HG02885 (cell line): ENCODE measurements around the gene SNRNP200.
"Not testable (repeated sequence)": the region's sequence is repeated elsewhere in the genome, so short reads cannot be mapped to it uniquely, and the experiment has no call there.

Source experiments
- ATAC-seq: cut with Tn5 transposase; IDR thresholded peaks from one replicate; pipeline ENCODE4 v1.9.1; 2021; ENCODE audit warnings: mild to moderate bottlenecking; ENCODE audit not compliant: unreplicated experiment, poor library complexity

SNRNP200 gene

DNA sequence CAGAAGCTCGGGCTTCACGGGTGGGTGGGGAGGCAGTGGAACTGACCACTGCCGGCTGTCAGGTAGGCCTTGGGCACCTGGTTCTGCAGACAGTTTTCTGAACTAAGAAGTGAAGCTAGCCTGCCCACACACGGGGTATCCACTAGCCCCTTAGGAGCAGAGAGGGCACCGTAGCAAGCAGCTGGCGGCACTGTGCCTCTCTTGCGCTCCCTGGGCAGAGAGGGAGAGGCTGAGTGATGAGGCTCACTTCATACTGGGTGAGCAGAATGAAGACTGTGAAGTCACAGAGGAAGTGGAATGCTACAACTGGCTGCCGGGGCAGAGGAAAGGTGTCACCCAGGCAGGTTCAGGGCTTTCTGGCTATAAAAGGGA lies 20.5 kb upstream of the SNRNP200 start:
- ATAC-seq, result no peak

DNA sequence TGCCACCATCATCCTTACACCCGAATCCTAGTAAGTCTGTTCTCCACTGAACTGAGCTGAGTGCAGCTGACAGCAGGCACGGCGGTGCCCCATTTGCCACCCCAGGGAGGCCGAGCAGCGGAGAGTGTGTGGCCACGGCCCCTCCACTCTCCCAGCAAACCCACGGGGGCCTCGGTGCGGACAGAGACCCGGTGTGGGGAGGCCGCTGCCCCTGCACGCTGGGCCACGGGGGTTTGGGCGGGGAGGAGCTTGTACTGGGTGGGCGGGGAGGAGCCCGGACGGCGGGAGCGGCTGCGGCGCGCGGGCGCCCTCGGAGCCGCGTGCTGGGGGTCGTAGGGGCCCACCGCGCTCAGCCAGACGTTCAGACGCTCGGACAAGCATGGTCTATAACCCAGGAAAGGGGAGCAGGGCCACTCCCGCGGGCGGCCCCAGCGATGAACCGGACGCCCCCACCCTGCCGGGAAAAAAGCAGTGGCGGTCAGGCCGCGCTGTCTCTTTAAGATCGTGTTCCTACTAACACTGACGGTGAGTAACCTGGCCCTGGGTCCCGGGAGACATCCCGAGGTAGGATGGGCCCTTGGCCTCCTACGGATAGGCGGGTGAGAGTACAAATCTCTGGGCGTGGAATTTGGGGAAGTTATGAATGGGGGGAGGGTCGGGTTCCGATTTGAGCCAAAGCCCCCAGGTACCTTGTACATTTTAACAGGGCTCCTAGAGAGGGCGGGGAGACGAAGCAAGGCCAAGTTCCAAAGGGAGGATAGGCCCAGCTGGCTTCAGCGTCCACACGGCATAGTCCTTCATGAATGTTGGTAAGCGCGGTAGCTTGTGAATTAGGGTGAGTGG lies 19.9 kb upstream of the SNRNP200 start, which contains the start of gene ITPRIPL1:
TSS of gene ITPRIPL1 (plus strand) at position 277 of the 843 bp plus-strand sequence. CDS start at position 800, 523 bp downstream.
- ATAC-seq, result peak; percentile 27

DNA sequence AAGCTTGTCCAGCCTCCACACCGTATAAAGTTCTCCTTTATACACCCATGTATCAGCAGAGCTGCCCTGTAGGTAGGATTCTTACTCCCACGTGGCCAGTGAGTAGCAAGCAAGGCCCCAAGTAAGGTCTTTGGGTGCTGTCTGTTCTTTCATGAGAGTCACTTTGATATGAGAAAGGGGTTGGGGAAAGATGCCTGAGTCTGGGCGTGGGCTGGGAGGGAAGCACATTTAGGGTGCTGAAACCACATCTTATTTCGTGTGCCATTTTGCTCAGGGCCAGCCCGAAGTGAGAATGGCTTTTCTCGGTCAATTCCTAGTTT lies 19.3 kb upstream of the SNRNP200 start:
- ATAC-seq, result peak; percentile 2

DNA sequence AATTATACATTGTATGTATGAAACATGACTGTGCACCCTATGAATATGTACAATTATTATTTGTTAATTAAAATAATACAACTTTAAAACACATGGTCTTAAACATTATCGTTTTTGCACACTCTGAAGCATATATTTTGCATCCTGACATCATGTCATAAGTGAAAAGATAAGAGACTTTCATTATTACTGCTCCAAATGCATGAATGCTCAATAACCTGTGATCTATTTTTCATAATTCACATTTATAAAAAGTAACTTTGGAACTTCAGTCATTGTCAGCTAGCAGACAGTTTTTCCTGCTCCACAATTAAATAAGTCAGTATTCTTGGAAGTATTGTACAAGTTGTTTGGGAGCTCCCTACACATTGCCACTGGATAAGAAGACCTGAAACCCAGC lies 18.5 kb upstream of the SNRNP200 start:
- no peak for ATAC-seq

DNA sequence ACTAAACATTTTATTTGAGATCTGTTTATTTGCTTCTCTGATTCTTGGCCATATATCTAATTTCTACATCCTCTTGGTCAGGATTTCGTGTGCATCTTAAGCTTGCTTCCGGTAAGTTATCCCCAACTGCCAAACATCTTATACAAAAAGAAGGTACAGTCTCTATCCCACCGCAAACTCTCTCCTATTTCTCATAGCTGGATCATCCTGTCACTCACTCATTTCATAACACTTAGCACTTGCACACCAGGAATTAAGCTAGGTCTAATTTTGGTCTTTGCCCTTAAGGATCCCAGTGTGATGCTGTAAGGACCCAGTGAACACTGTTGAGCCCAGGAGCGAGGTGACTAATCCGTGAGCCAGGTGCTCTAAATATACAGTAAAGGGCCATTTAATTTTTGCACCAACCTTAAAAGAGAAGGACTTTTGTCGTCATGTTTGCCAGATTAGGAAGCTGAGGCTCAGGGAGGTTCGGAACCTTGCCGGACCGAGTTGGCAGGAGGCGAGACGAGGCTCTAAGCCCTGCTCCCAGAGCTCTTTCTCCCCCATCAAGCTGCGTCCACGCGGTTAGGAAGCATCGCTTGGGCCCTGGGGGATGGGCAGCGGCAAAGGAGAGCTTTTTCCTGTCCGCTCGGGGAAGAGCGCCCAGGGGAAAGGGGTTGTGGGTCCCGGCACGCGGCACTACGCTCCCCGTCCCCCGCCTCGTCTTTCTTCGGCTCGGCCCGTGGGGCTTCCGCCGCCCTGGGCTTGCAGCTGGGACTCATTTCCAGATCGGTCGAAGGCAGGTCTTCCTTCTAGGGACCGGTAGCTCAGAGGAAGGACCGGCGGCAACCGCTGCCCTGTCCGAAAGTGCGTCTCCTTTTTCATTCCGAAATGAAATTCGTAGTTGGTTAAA lies 15.6 kb upstream of the SNRNP200 start:
- ATAC-seq, result peak; percentile 16

DNA sequence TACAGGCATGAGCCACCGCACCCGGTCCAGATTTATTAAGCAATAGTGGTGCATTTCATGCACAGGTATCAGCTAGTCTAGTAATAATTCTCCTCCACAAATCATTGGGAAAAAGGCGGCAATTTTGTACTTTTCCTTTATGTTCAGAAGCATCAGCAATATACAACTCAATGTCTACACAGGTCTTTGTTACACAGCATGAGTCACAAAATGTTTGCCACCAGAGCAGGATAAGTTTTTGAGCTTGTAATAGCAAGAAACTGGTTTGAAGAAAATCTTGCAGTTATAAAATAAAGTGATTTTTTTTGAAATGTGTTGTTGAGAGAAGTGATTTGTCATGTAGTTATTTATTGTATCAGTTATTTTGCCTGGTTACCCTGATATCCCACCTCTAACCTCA lies 15.0 kb upstream of the SNRNP200 start:
- ATAC-seq, result no peak

DNA sequence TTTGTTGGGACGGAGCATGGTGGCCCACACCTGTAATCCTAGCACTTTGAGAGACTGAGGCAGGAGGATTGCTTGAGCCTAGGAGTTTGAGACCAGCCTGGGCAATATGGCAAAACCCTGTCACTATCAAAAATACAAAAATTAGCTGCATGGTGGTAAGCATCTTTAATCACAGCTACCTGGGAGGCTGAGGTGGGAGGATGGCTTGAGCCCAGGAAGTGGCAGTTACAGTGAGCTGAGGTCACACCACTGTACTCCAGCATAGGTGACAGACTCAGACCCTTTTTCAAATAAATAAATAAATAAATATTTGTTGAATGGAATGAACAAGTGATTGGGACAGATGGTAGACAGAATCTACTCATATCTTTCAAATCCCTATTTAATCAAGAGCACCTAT lies 14.1 kb upstream of the SNRNP200 start:
- ATAC-seq, result no peak

DNA sequence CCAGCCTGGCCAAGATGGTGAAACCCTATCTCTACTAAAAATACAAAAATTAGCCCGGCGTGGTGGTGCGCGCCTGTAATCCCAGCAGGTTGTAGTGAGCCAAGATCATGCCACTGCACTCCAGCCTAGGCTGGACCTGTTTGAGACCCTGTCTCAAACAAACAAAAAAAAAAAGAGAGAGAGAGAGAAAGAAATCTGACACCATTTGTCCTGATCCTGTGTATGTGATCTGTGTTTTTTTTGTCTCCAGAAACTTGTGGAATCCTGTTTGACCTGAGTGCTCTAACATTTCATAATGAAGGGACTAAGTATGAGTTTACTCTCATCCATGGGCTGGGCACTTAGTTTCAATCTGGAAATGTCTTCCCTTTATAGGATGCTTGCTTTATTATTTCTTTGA lies 13.4 kb upstream of the SNRNP200 start:
- ATAC-seq, result no peak

DNA sequence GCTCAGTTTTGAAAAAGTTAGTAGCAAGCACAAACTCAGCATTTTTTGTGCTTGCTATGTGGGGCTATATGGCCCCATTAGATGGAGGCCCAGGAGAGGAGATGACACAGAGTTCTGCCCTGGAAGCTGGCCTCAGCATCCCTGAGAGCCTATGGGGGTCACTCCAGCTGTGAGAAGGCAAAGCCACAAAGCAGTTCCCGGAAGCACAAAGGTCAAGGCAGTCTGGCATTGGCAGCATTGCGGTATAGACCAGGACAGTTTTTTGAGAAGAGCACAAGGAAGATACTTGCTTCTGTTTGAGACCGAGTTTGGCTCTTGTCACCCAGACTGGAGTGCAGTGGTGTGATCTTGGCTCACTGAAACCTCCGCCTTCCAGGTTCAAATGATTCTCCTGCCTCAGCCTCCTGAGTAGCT lies 12.2 kb upstream of the SNRNP200 start:
- no peak for ATAC-seq

DNA sequence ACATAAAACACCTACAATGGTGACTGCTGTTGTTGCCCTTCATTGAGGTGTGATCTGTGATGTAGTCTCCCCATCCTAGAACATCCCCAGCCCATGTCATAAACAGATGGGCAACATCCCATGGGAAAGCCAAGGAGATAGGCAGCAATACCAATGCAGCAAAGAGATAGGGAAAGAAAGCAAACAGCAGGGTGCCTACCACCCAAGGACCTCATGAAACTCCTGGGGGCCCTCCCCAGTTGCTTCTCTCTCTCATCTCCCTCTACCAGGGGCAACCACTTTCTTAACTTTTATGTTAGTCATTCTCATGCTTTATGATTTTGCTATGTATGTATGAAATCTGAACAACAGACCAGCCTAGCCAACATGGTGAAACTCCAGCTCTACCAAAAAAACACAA lies 11.7 kb upstream of the SNRNP200 start:
- no peak for ATAC-seq

DNA sequence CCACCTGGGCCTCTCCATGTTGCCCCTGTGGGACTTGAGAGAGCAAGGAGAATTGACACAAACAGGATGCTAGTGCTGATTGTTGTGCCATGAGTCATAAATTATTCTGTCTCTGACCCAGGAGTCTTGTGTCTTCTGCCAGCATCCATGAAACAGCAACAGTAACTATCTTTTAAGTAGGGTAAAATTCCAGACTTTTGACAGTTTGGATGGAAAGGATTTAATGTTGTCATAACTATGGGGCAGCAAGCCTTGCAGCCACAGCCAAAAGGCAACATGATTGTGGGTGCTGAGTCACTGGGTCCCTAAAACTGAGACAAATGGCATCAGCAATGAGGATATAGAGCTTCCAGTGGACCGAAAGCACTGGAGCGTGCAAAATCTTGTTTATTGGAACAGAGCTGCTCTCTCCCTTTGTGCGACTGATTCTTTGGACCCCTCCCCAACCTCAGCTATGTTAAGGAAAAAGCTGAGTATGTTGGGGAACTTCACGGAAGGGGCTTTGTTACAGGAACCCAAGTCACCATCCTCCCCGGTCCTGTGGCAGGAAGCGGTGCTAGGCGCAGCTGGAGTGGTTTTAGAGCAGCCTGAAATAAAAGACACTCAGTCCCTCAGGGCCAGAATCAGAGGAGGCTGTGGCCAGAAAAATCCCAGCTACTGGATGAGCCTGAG lies 10.2 kb upstream of the SNRNP200 start:
- ATAC-seq, result no peak

DNA sequence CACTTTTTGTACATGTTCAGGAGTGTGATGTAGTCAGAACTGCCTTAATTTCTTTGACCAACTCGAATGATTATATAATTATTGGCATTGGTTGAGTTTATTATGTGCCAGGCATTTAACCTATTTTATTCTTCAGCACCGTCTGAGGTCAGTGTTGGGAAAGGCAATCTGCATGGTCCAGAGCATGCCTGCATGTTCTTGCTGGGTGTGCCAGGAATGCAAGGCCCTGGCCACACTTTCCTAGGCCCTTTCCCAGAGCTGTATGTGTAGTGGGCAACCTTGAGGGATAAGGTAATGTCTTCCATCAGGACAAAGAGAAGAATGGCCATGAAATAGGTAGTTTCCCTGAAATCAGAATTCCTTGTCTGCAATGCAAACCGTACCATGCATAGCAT lies 9.7 kb upstream of the SNRNP200 start:
- ATAC-seq, result no peak

DNA sequence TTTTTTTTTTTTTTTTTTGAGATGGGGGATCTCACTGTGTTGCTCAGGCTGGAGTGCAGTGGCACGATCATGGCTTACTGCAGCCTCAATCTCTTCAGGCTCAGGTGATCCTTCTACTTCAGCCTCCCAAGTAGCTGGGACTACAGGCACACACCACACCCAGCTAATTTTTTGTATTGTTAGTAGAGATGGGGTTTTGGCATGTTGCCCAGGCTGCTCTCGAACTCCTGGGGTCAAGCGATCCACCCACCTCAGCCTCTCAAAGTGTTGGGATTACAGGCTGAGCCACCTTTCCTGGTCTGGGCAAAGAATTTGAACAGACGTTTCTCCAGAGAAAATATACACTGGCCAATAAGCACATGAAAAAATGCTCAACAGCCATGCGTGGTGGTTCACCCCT lies 2.9 kb upstream of the SNRNP200 start:
- no peak for ATAC-seq

DNA sequence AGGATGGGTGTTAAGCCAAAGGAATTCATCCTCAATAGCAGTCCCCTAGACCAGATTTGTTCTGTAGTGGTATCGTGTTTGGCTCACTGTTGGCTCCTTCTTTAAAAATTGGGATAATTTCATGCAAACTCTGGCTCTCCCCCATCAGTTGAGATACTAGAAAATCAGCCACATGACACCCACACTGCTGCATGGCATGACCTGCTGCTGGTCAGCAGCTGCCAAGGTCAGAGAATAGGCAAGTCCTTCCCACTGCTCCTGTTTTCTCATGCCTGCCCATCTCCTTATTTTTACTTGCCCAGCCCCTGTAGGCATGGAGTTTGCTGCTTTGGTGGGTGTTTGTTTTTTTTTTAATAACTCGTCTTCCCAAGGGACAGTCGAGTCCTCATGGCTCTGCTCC lies 1.0 kb upstream of the SNRNP200 start:
- ATAC-seq, result no peak

DNA sequence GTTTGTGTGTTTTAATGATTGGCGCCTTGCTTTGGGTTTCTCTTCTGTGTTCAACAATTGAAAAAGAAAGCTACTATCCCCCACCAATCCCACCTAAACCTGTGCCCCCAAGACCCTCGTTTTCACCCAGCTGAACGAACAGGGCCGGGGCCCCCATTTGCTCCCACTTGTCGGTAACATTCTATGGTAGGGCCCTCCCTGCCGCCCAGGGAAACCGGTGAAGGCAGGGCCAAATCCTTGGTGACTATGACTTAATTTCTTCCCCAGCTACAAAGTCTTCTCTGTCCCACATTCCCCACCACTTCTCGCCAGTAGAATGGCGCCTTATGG lies 598 bp upstream of the SNRNP200 start:
- no peak for ATAC-seq

DNA sequence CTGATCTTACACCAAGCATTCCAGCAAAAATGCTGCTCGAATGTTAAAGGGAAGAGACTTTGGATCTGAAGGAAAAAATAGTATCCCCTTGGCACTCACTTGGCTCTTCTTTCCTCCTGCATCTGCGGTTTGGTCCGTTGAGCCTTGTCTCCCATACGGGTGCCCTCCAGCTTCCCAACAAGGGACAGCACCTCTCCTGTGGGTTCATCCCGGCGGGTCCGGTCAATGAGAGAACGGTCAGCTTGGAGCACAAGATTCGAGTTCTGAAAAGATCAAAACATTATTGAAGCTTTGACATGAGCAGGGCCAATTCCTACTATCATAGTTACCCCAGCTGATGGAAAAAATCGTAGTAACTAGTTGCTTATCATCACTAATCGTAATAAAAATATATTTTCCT lies 740 bp downstream of the SNRNP200 start:
- no peak for ATAC-seq

DNA sequence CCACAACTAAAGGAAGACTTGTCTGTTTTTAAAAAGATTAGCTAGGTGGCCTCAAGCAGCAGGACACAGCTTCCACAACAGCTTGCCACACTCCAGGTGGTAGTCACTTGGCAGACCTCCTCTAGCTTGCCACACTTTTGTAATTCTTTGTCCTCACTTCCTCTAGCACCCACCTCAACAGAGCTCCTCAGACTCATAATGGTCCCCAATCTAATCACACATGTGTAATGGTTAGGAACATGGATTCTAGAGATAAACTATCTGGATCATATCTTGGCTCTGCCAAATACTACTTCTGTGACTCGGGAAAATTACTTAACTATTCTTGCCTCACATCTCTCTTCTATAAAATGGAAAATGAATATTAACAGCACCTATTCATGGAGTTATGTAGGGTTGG lies 3.5 kb downstream of the SNRNP200 start:
- no peak for ATAC-seq

DNA sequence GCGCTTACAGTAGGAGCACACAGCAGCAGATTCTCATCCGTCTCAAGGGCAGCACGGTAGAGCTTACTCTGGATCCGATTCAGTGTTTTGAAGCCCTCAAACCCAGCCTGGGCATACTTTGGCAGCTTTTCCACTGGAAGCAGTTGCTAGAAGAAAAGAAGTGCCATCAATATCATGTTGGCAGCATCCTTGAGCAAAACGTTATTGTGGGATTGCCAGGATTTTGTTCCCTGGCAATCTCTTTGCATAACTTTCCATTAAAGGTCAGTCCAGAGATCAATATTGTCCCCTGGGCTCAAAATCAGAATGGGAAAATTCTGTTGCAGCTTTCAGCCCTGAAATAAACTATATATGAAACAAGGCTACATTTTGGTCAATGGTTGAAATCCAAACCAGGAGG lies 8.4 kb downstream of the SNRNP200 start:
- no peak for ATAC-seq

DNA sequence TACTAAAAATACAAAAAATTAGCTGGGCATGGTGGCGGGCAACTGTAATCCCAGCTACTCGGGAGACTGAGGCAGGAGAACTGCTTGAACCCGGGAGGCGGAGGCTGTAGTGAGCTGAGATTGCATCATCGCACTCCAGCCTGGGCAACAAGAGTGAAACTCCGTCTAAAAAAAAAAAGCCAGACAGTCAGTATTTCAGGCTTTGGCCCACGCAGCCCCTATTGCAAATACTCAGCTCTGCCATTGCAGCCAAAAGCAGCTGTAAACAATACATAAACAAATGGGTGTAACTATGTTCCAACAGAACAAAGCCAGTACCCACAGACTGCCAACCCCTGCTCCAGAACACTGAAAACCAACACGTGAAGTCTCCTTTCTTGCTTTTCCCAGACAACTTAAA lies 11.1 kb downstream of the SNRNP200 start:
- not testable (repeated sequence) for ATAC-seq

DNA sequence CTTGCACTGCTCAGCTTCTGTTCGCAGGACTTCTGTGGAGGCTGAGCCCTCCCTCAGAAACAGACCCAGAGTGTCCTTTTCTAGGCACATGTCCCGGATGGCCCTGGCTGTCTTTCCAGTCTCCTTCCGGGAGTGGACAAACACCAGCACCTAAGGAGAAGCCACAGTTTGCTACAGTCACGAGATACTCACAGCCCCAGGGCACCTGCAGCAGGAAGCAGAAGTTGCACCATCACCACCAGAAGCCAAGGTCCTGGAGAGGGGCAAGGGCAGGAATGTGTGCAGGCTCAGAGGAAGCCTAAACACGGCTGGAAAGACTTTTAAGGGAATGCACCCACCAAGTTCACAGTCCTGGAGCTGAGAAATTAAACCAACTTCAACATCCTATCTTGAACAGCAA lies 13.6 kb downstream of the SNRNP200 start:
- ATAC-seq, result no peak

DNA sequence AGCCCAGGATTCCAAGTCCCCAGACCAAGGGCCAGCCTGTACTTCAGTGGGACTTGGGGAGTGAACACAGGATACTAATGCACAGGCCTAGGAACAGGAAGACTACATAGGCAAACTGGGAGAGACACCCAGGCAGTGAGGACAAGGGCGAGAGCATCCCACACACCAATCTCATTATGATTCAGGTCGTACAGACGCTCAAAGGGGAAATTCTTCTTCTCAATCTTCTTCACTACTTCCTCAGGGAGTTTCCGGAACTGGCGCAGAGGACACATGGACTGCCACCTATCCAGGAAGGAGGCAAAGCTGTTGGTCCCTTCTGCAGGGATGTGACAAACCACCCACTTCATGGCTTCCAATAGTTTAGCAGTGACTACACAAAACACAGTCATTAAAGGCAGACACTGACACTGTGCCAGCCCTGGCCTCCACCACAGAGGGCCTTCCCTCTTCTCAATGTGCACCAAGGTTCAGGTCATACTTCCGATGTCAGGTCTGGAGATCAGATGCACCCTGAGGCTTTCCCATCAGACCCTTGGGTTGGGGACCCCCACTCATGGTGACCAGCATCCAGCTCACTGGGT lies 18.0 kb downstream of the SNRNP200 start:
- no peak for ATAC-seq
